Fibroblast of lung (primary cell): ENCODE results near the gene DIPK1B.

Experiments used
- EZH2 ChIP-seq: IDR thresholded peaks from 2 replicates; pipeline ENCODE4 v1.5.1; 2012; ENCODE audit warnings: low read length, control low read depth, mild to moderate bottlenecking; ENCODE audit errors: missing control alignments
- TF ChIP-seq, protein P1 (sequence below), 2 donors: IDR thresholded peaks in 1 of 2; conservative IDR thresholded peaks in 1 of 2; 1 replicate in 1 of 2; 2 replicates in 1 of 2; pipeline ENCODE4 v1.5.1; 2011 to 2012; ENCODE audit warnings: low read length in 2 of 2, control low read depth in 1 of 2, inconsistent platforms in 1 of 2, low read depth in 1 of 2, mild to moderate bottlenecking in 1 of 2

DNA sequence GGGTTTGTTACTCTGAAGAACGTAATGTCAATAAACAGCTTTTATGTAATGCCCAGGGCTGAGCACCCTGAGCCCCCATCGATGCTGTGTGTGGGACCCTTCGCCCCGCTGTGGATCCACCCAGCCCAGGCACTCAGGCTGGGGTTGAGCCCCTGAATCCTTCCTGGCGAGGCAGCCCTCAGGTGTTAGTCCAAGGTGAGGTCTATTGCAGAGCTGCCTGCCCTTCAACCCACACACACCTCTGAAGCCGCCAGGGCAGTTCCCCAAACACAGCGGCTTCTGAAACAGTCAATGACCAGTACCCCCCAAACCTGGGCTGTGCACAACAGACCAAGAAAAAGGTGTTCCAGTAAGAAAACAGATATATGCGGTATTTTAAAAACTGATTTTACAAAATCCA lies 11.6 kb downstream of the DIPK1B start:
- no peak for TF ChIP-seq EZH2
- TF ChIP-seq, protein P1, sequence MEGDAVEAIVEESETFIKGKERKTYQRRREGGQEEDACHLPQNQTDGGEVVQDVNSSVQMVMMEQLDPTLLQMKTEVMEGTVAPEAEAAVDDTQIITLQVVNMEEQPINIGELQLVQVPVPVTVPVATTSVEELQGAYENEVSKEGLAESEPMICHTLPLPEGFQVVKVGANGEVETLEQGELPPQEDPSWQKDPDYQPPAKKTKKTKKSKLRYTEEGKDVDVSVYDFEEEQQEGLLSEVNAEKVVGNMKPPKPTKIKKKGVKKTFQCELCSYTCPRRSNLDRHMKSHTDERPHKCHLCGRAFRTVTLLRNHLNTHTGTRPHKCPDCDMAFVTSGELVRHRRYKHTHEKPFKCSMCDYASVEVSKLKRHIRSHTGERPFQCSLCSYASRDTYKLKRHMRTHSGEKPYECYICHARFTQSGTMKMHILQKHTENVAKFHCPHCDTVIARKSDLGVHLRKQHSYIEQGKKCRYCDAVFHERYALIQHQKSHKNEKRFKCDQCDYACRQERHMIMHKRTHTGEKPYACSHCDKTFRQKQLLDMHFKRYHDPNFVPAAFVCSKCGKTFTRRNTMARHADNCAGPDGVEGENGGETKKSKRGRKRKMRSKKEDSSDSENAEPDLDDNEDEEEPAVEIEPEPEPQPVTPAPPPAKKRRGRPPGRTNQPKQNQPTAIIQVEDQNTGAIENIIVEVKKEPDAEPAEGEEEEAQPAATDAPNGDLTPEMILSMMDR (conservative IDR thresholded peaks at IDR 0.05 in 1 of 2, IDR thresholded peaks at IDR 0.05 in 1 of 2; ENCODE audit: low read depth in 1 of 2, low read length in 2 of 2), result no peak
